NCI-H524 (cell line): ENCODE measurements around the gene LRMDA.
"Not testable (repeated sequence)": the region's sequence is repeated elsewhere in the genome, so short reads cannot be mapped to it uniquely, and the experiment has no call there.

Experiments
- DNase-seq, 2 experiments: peaks; one replicate each; lab custom pipeline; 2025; lab: John Stamatoyannopoulos, UW

Gene LRMDA

DNA sequence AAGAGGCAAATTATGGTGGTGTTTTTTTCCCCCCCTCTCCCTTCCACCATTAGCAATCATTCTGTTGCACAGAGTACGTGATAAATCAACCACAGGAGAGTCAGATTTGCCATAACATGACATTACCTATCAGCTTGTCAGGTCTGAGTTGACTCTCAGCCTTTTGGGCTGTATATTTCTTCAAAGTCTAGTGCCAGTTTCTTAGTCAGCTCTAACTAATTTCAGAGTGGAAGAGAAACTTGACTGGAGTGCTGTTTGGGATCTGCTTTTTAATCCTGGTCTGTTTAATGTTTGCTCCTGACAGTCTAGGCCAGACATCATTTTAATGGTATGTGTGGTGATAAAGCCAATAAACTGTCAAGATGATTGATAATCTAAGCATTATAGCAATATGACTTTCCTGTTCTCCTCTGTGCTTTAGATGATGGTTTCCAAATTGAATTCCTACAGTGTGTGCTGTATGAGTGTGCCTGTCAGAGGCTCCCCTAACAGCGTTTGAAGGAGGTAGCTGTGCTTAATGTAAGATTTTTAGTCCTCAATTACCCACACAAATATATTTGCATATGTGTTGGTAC lies 76.9 kb downstream of the LRMDA start:
- DNase-seq = no peak

DNA sequence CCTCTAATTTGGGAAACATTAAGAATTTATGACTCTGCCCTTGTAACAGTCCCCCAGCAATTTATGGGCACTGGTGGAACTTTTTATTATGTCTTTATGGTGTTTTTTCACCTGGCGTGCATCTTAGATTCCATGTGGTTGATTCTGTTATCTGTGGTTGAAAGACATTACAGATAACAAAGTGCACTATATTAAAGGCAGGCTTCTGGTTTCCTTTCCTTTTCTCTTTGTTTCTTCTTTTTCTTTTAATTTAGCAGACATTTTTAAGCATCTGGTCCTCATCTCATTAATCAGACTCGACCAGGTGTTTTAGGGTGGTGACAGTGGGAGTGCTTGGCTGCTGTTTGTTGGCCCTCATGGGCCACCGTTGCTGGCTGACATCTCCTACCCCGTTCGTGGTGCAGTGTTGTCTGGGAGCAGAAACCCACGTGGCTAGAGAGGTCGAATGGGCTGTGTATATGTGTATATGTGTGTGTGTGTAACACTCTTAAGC lies 77.4 kb downstream of the LRMDA start:
- no peak for DNase-seq

DNA sequence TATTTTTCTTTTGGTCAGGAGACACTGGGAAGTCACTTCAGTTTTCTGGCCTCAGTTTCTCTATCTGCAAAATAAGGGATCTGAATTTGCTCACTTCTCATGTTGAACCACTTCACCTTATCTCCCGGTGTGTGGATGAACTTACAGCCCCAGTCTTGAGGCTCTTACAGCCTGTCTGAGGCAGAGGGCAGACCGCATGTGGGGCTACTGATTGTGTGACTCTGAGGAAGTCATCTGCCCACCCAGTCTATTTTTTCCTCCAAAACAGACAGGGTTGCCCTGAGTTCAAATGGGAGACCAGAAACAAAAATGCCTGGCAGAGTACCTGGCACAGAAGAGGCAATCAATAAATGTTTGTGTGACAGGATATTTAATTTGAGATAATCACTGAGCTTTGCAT lies 78.3 kb downstream of the LRMDA start:
- DNase-seq = no peak

DNA sequence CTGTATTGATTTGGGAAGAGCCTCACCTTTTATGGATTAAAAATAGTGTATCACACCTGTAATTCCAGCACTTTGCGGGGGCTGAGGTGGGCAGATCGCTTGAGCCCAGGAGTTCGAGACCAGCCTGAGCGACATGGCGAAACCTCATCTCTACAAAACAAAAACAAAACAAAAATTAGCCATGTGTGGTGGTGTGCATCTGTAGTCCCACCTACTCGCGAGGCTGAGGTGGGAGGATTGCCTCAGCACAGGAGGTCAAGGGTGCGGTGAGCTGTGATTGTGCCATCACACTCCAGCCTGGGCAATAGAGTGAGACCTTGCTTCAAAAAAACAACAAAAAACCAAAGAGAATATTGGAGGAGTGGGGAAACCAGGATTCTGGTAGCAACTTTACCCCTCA lies 79.6 kb downstream of the LRMDA start:
- no peak for DNase-seq

DNA sequence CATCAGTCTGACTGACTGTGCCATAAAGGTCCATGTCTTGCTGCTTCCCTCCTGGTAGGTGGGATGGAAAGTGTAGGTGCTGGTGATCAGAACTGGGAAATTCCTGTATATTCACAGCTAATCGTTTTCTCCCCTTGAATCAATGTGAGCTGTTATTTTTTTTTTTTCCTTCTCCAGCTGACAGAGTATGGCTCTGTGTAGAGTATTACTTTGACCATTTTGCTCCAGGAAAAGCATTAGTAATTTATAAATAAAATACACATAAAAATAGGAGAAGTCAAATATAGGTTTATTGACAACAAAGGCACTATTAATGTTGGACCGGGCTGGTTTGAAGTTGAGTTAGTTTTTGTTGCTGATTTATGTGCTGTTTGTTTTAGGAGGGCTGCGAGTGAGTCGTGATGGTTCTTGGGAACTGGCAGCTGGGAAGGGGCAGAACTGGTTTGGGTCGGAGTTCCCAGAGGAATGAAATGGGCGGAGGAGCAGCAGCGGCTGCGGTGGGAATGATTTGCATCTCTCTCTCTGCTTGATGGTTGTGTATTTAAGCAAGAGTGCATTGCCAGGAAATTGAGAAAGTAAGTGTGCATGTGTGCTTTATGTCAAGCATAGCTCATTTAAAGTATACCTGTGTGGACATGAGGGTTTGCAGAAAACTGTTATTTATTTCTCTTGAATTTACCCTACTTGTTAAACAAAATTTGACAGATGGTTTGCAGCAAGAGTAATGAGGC lies 80.9 kb downstream of the LRMDA start:
- DNase-seq = no peak

DNA sequence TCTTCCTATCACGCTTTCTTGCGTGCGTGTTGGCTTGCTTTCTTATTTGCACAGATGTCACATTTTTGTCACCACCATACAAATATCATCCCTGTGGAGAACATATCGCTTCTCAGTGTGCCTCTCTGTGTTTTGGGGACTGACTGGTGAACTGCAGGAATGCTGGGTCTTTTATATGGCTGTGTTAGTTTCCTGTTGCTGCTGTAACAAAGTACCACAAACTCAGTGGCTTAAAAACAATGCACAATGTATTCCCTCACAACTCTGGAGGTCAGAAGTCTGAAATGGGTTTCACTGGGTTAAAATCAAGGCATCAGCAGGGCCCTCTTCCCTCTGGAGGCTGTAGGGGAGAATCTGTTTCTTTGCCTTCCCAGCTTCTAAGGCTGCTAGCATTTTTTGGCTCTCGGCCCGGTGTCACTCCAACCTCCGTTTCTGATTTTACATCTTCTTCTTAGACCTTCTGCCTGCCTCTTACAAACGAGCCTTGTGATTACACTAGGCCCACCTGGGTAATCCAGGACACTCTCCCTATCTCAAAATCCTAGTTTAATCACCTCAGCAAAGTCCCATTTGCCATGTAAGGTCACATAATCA lies 82.0 kb downstream of the LRMDA start:
- DNase-seq = no peak

DNA sequence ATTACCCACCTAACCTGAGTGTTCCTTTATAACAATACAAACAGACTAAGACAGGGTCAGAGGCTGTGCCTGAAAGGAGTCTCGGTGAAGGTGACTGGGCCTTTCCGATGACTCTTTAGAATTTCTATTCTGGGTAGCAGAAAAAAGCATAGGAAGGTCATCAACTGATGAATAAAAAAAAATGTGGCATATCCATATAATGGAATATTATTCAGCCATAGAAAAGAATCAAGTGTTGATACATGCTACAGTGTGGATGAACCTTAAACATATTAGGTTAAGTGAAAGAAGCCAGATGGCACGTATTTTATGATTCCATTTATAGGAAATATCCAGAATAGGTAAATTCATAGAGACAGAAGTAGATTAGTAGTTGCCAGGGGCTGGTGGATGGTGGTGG lies 83.4 kb downstream of the LRMDA start:
- no peak for DNase-seq

DNA sequence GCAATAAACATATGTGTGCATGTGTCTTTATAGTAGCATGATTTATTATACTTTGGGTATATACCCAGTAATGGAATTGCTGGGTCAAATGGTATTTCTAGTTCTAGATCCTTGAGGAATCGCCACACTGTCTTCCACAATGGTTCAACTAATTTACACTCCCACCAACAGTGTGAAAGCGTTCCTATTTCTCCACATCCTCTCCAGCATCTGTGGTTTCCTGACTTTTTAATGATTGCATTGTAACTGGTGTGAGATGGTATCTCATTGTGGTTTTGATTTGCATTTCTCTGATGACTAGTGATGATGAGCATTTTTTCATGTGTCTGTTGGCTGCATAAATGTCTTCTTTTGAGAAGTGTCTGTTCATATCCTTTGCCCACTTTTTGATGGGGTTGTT lies 84.7 kb downstream of the LRMDA start:
- DNase-seq = not testable (repeated sequence)

DNA sequence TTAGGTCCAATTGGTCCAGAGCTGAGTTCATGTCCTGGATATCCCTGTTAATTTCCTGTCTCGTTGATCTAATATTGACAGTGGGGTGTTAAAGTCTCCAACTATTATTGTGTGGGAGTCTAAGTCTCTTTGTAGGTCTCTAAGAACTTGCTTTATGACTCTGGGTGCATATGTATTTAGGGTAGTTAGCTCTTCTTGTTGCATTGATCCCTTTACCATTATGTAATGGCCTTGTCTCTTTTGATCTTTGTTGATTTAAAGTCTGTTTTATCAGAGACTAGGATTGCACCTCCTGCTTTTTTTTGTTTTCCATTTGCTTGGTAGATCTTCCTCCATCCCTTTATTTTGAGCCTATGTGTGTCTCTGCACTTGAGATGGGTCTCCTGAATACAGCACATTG lies 87.8 kb downstream of the LRMDA start:
- DNase-seq = not testable (repeated sequence)

DNA sequence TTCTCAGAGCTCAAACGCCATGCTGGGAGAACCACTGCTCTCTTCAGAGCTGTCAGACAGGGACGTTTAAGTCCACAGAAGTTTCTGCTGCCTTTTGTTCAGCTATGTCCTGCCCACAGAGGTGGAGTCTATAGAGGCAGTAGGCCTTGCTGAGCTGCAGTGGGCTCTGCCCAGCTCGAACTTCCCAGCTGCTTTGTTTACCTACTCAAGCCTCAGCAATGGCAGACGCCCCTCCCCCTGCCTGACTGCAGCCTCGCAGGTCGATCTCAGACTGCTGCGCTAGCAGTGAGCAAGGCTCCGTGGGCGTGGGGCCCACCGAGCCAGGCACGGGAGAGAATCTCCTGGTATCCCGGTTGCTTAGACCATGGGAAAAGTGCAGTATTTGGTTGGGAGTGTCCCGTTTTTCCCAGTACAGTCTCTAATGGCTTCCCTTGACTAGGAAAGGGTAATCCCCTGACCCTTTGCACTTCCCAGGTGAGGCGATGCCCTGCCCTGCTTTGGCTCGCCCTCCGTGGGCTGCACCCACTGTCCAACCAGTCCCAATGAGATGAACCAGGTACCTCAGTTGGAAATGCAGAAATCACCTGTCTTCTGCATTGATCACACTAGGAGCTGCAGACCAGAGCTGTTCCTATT lies 89.9 kb downstream of the LRMDA start:
- not testable (repeated sequence) for DNase-seq

DNA sequence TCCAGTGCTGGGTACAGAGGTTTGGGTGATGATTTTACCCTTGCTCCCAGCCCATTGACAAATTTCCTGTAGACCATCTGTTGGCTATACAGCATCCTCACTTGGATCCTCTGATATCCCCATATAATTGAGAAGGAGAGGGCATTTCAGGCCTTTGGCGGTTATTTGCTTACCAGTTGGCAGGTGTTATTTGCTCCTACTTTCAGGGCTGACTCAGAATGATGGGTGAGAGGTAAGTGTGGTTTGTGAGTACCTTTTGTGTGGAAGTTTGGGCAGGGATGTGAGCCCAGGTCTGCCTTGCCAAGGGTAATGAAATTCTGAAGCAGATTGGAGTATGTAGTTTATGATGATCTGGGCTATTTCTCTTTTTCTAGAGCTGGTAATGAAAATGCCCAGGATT lies 93.6 kb downstream of the LRMDA start:
- DNase-seq = no peak

DNA sequence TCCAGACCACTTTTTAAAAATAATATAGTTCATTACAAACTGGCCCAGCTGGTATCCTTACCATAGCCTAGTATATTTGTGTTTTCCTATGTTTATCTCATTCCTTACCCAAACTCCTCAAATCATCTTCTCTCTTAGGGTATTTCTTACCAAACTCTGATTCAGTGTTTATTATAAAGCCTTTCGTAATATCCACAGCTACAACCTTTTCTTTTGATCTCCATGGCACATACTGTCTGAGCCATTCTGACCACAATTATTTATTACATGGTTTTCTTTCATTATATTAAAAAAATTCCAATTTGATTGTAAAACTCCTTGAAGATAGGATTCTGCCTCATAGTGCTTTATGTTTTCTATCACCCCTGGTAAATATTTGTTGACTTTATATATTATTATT lies 94.2 kb downstream of the LRMDA start:
- no peak for DNase-seq

DNA sequence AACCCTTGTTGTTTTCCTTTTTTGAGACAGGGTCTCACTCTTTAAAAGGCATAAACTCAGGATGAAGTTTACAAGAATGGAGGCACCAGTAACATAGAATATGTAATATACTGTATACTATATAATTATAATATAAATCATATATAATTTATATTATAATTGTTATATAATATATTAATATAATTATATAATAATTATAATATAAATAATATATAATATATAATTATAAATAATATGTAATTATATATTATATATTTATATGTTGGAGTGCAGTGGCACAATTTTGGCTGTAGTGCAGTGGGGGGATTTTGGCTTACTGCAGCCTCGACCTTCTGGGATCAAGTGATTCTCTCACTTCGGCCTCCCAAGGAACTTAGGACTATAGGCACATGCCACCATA lies 96.1 kb downstream of the LRMDA start:
- DNase-seq = no peak

DNA sequence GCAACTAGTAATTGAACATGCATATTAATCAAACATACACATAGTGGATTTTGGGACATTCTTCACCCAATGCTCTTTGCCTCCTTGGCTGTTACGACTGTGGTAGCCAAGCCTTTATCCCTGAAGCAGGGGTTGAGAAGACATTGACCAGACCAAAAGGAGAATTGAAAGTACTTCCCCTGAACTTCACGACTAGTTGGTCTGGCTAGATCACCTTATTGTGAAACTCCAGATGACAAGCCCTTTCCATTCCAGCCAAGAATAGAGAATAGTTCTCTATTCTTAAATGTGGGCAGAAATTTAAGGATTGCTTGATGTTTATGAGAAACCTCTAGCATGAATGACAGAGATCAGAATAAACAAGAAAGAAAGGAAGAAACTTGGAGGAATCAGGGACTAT lies 97.0 kb downstream of the LRMDA start:
- no peak for DNase-seq

DNA sequence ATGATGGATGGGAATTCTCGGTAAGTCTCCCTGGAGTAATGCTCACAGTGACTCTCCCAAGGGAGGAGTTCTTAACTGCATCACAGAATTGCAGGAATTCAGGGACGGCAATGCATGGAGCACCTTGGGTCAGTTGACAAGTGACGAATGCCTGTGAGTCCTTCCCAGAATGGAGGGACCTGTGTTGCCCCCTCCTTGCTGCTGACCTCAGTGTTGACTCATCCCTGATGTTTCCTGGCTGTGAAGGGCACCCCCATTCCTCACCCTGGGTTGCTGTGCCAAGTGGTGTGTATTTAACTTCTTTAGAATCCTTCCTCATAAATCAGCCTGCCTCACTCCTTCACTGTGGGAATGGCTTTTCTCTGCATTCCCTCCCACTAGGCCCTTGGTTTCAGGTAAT lies 98.9 kb downstream of the LRMDA start:
- DNase-seq = no peak

DNA sequence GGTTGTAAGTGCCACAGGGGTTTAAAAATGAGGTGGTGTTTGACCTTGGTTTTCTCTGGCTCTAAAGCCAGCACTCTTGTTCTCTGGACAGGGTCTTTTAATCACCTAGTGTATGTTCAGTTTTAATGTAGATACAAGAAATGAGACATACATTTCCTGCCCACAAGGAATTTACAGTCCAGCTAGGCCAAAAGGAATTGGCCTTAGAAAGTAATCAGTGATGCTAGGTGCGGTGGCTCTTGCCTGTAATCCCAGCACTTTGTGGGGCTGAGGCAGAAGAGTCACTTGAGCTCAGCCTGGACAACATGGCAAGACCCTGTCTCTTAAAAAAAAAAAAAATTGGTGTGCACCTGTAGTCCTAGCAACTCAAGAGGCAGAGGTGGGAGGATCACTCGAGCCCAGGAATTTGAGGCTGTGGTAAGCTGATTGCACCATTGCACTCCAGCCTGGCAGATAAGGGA lies 100.2 kb downstream of the LRMDA start:
- no peak for DNase-seq

DNA sequence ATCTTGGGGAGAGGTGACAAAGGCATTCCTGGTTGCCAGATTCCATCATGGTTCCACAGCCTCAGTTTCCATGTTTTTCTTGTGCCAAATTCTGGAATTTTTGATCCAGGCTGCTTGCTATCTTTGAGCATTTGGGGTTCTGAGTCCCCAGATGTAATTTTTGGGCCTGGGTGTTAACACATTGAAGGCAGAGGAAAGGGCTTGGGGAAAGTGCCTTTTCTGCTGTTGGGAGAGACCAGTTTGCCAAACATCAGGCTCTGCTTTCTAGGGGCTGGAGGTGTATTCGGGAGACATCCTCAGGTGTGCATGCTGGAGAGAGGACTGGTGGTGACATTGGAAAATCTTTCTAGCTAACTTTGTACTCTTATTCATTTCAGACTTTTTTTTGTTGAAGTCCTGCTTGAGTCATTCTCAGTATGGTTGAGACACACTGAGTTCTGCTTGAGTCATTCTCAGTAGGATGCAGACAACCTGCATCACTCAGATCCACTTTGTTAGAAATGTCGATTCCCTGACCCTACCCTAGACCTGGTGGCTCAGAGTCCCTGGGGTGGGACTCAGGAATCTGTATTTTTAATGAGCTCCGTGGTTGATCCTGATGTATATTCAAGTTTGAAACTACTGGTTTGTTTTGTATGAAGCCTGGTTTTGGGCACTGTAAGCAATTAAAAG lies 101.0 kb downstream of the LRMDA start:
- no peak for DNase-seq

DNA sequence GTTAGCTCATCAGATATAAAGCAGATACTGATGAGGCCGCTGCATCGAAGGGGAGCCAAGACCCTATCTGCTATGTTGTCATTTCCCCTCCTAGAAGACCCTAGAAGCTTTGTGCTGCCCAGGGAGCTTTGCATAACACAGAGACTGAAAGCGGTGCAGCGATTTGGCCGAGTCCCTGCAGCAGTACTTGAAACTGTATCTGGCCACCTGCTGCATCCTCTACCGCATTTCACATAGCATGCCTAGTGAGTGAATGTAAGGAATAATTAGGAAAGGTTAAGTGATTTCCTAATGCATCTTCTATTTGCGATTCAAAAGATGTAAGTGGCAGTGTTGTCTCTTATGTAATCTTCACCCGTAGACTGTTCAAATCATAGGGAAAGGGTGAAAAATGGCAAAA lies 106.7 kb downstream of the LRMDA start:
- no peak for DNase-seq

DNA sequence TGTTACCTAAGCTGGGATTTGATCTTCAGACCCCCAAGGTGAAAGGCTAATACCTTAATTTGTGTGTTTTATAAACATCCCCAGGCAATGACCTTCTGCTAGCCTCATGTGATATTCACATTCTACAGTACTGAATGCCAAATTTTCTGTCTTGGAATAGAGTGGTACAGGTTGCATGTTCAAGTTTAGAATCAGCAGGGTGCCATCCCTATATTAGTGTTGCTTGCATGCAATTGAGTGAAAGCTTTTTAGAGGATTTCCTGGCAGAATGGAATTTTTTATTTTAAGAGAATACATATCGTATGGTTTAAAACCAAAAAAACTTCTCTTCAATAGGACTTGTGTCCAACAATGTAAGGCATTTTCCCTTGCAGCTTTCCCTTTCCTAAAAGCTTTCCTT lies 107.3 kb downstream of the LRMDA start:
- DNase-seq = no peak

DNA sequence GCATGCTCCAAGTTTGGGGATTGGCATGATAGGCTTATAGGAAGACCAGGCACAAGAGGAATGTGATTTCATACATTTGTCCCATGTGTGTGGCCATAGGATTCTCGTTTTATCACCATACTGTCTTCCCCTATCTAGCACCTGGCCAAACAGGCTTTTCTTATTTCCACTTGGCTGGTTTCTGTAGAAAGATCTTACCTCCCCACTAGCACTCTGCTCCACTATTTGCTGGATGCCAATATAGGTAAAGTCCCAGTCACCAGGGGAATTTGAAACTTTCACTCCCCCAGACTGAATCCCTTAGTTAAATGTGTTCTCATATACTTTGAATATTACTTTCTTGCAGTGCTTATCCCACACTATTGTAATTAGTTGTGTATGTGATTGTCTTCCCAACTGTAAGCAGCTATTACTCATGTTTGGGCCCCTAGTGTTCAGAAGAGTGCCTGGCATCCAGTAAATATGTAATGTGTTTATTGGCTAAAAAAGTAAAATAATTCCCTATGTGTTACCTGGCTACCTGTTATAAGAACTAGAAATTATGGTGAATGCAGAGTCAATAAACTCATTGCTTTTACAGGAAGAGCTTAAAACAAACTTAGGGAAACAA lies 109.0 kb downstream of the LRMDA start:
- DNase-seq = no peak

DNA sequence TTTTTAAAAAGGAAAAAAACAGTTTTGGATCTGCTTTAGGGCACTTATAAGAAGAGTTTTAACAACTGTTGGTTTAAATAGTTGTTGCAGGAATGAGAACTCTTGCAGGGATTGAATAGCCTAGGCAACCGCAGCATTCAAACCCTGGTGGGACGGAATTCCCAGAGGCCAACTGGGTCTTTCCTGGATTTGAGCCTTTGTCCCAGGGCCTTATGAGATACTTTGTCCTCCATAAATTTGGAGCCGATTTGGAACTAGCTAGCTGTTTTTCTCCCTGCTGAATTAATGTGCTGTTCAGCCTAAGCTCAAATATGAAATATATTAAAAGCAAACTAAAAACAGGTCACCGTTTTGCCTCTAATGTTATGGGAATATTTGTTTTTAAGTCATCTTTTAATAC lies 109.6 kb downstream of the LRMDA start:
- DNase-seq = no peak

DNA sequence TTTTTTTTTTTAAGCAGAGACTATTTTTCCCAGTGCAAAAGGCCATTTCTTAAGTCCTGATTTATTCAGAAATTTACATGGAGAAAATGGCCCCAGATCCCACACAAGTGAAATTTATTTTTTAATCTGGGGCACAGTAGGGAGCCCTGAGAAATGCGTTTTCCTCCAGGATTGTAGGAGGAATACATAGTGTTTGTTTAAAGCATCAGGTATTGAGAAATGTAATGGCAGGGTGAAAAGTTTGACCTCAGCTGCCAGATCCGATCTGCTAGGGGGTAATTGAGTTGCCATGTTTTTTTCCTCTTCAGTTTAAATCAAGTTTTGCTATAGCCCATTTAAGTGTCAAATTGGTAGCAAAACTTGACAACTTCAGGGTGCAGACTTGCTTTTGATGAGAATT lies 110.0 kb downstream of the LRMDA start:
- DNase-seq = no peak
